ENCODE data around the gene CLRN3. TPM values are rescaled to one million over a fixed set of nuclear protein-coding genes. Genes with fewer than 3 reads are reported as not detected.

The CLRN3 gene
- total and polyA plus RNA-seq, 2 experiments from 2014 or later, result not detected

- TF ChIP-seq EZH2 (IDR thresholded peaks at IDR 0.05; ENCODE audit: low read depth, unreplicated experiment), result no peak
- TF ChIP-seq STAT1 (IDR thresholded peaks at IDR 0.05; ENCODE audit: unreplicated experiment), result no peak
- no peak for TF ChIP-seq POLR2AphosphoS5 (IDR thresholded peaks at IDR 0.05; ENCODE audit: low read depth)
- no peak for TF ChIP-seq EZH2phosphoT487 (IDR thresholded peaks at IDR 0.05; ENCODE audit: unreplicated experiment)
- TF ChIP-seq CTCF (conservative IDR thresholded peaks at IDR 0.05; ENCODE audit: low read depth in 2 of 2), result no peak
- no peak for TF ChIP-seq ETS1 (IDR thresholded peaks at IDR 0.05)
- TF ChIP-seq ZNF331 (CRISPR knock-in tag; IDR thresholded peaks at IDR 0.05; ENCODE audit: low read depth), result no peak
- TF ChIP-seq ZNF114 (CRISPR knock-in tag; IDR thresholded peaks at IDR 0.05), result no peak
- no peak for TF ChIP-seq REST (IDR thresholded peaks at IDR 0.05; ENCODE audit: unreplicated experiment)
Measured at GRCh38 chr10:127911867-127912257, 19.1 kb upstream of the CLRN3 start (continued).

- DNase-seq (ENCODE audit: low spot score) (no peak), ATAC-seq (no peak)
- Histone ChIP-seq H3K79me2 (replicated peaks; ENCODE audit: insufficient read depth) (no peaks in the 10 kb centered on the region), H3K27ac (ENCODE audit: low read depth) (no peak overlapping the region), H3K4me2 (no peak overlapping the region), H4K20me1 (replicated peaks; ENCODE audit: insufficient read depth) (no peaks in the 10 kb centered on the region), H3K9me2 (ENCODE audit: insufficient read depth) (no peaks in the 10 kb centered on the region), H3K4me1 (ENCODE audit: insufficient read depth) (no peaks in the 10 kb centered on the region), H3F3A (replicated peaks; ENCODE audit: low read depth) (no peaks in the 10 kb centered on the region), H2AFZ (peak overlapping the region; percentile 72; the same call in 1 of the 2 replicates), H3K27me3 (ENCODE audit: insufficient read depth) (peaks cover 9% of the 10 kb centered on the region), H3K4me3 (no peak overlapping the region), H3K36me3 (ENCODE audit: insufficient read depth) (no peaks in the 10 kb centered on the region)
- H3K4me1 Mint-ChIP-seq, result peaks cover 2% of the 10 kb centered on the region; the same call in 2 of the 3 replicates
- H3K27ac Mint-ChIP-seq, result no peak overlapping the region; the same call in 1 of the 2 replicates
- TF ChIP-seq CTCF (conservative IDR thresholded peaks at IDR 0.05; ENCODE audit: low read depth in 2 of 2), result no peak
- TF ChIP-seq EZH2phosphoT487 (IDR thresholded peaks at IDR 0.05; ENCODE audit: unreplicated experiment), result no peak
- TF ChIP-seq REST (IDR thresholded peaks at IDR 0.05; ENCODE audit: unreplicated experiment), result no peak
- TF ChIP-seq ETS1 (IDR thresholded peaks at IDR 0.05), result no peak
- TF ChIP-seq POLR2AphosphoS5 (IDR thresholded peaks at IDR 0.05; ENCODE audit: low read depth), result no peak
- no peak for TF ChIP-seq JUNB (IDR thresholded peaks at IDR 0.05; ENCODE audit: unreplicated experiment)
- no peaks in the 10 kb centered on the region for H3K9me3 Mint-ChIP-seq
- H3K36me3 Mint-ChIP-seq (ENCODE audit: low read depth), result no peaks in the 10 kb centered on the region
- H3K4me3 Mint-ChIP-seq, result no peak overlapping the region
- H3K27me3 Mint-ChIP-seq (ENCODE audit: insufficient read depth, low read depth, poor library complexity), result peaks cover 12% of the 10 kb centered on the region
Measured at GRCh38 chr10:127911218-127911866, 18.6 kb upstream of the CLRN3 start.

All from GM23338 (cell line).